ENCODE measurements around the gene CLK2. TPM values are rescaled to one million over a fixed set of nuclear protein-coding genes. Genes with fewer than 3 reads are reported as not detected.

The CLK2 gene
- total RNA-seq, 1 donor from 2014 or later, result 43.7 TPM

- H3K4me3 ChIP-seq (ENCODE audit: low read depth, low read length), result peak overlapping the region; percentile 89
- TF ChIP-seq, protein P1, sequence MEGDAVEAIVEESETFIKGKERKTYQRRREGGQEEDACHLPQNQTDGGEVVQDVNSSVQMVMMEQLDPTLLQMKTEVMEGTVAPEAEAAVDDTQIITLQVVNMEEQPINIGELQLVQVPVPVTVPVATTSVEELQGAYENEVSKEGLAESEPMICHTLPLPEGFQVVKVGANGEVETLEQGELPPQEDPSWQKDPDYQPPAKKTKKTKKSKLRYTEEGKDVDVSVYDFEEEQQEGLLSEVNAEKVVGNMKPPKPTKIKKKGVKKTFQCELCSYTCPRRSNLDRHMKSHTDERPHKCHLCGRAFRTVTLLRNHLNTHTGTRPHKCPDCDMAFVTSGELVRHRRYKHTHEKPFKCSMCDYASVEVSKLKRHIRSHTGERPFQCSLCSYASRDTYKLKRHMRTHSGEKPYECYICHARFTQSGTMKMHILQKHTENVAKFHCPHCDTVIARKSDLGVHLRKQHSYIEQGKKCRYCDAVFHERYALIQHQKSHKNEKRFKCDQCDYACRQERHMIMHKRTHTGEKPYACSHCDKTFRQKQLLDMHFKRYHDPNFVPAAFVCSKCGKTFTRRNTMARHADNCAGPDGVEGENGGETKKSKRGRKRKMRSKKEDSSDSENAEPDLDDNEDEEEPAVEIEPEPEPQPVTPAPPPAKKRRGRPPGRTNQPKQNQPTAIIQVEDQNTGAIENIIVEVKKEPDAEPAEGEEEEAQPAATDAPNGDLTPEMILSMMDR (conservative IDR thresholded peaks at IDR 0.05; ENCODE audit: low read depth, low read length), result no peak
- DNase-seq (ENCODE audit: low read depth), result no peak
Measured at GRCh38 chr1:155256058-155256852, 17.0 kb downstream of the CLK2 start.

GRCh38 chr1:155255243-155256007 lies 17.9 kb downstream of the CLK2 start, which contains the start of gene ENTREP3:
ENTREP3 (minus strand) TSS chr1:155255483; CDS start chr1:155254877, 606 bp downstream.
- H3K4me3 ChIP-seq (ENCODE audit: low read depth, low read length), result peak within 1 kb of the TSS; percentile 89
- DNase-seq (ENCODE audit: low read depth), result no peak
- TF ChIP-seq, protein P1 (conservative IDR thresholded peaks at IDR 0.05; ENCODE audit: low read depth, low read length), result no peak

- peak overlapping the region; percentile 89 for H3K4me3 ChIP-seq (ENCODE audit: low read depth, low read length)
- no peak for DNase-seq (ENCODE audit: low read depth)
- TF ChIP-seq, protein P1 (conservative IDR thresholded peaks at IDR 0.05; ENCODE audit: low read depth, low read length), result no peak
Measured at GRCh38 chr1:155254714-155255242, 18.5 kb downstream of the CLK2 start.

- DNase-seq (ENCODE audit: low read depth), result no peak
Measured at GRCh38 chr1:155254228-155254713, 19.0 kb downstream of the CLK2 start.

DNA sequence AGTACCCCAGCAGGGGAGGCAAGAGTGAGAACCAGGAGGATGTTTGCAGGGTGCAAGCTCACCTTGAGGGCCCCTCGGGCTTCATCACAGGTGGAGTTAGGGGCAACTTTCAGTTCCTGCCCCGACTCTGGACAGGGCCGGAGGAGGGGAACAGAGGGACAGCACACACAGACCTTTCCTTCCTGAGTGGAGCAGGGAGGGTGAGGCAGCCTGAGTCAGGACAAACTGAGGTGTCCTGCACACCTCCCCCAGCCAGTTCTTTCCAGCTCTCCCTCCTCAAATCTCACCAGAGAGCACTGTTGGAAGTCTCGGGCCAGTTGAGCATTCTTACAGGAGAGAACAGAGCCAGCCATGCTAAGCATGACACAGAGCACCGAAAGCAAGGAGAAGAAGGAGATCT lies 19.5 kb downstream of the CLK2 start:
- H3K4me3 ChIP-seq (ENCODE audit: low read depth, low read length), result peak overlapping the region; percentile 89
- TF ChIP-seq, protein P1 (conservative IDR thresholded peaks at IDR 0.05; ENCODE audit: low read depth, low read length), result no peak
- no peak for DNase-seq (ENCODE audit: low read depth)

More at GRCh38 chr1:155254228-155254713, 19.0 kb downstream of the CLK2 start:
- TF ChIP-seq, protein P1 (conservative IDR thresholded peaks at IDR 0.05; ENCODE audit: low read depth, low read length), result no peak
- H3K4me3 ChIP-seq (ENCODE audit: low read depth, low read length), result peak overlapping the region; percentile 89

DNA sequence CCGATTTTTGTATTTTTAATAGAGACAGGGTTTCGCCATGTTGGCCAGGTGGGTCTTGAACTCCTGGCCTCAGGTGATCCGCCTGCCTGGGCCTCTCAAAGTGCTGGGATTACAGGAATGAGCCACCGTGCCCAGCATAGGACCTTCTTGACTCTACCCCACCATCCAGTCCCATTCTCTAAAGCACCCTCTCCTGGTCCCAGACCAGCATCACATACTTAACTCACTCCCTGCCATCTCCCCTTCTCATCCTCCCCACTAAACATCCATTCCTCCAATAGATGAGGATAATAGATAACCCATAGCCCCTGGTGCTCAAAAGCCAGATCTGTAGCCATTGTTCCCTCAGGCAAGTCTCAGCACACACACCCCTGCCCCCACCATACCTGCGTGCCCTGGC lies 20.1 kb downstream of the CLK2 start:
- DNase-seq (ENCODE audit: low read depth), result no peak
- TF ChIP-seq, protein P1 (conservative IDR thresholded peaks at IDR 0.05; ENCODE audit: low read depth, low read length), result no peak
- peak overlapping the region; percentile 89 for H3K4me3 ChIP-seq (ENCODE audit: low read depth, low read length)

Data from epithelial cell of proximal tubule (primary cell).